ENCODE measurements around the gene IL21R. TPM values are rescaled to one million over a fixed set of nuclear protein-coding genes. Genes with fewer than 3 reads are reported as not detected.
A peak's percentile ranks its signal among the peaks of the same experiment; 100 is the strongest.

IL21R gene
- total and polyA plus RNA-seq, 10 of the 15 experiments (the other 5 are each of a cell fraction or from before 2014, with no cell fraction given): 5.3 to 138 (median 82.5) TPM

DNA sequence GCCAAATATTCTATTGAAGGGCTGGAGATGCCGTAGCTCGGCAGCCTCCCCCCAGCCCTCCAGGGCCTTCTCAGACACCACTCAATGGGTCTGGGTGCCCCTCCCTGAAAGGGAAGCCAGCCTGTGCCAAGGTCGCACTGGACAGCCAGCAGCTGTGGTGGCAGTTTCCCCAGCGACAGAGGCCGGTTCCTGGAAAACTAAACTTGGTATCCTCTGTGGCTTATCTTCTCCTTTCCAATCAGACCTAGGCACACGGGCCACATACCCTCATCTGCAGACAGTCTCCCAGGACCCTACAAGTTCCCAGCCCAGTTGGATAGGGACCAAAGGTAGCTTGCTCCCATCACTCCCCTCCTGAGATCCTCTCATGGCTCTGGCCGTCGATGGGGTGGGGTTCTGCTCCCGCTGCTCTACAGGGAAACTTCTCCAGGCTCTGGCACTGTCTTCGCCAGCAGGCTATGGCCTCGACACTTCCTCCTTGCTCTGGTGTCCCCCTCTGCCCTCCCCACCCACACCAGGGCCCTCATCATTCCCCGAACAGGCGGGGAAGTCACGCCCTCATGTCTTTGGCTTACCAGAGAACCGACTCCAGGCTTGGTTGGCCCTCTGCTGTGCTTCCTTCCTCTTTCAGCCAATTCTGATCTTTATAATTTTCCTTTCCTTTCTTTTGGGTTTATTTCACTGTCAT lies 18.3 kb upstream of the IL21R start (continued):
- TF ChIP-seq, protein P1, sequence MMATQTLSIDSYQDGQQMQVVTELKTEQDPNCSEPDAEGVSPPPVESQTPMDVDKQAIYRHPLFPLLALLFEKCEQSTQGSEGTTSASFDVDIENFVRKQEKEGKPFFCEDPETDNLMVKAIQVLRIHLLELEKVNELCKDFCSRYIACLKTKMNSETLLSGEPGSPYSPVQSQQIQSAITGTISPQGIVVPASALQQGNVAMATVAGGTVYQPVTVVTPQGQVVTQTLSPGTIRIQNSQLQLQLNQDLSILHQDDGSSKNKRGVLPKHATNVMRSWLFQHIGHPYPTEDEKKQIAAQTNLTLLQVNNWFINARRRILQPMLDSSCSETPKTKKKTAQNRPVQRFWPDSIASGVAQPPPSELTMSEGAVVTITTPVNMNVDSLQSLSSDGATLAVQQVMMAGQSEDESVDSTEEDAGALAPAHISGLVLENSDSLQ (IDR thresholded peaks at IDR 0.05): no peak
- TF ChIP-seq, protein P2, sequence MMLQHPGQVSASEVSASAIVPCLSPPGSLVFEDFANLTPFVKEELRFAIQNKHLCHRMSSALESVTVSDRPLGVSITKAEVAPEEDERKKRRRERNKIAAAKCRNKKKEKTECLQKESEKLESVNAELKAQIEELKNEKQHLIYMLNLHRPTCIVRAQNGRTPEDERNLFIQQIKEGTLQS (IDR thresholded peaks at IDR 0.05; ENCODE audit: borderline replicate concordance, extremely low read depth, low read depth, low read length): no peak
- TF ChIP-seq EP300 (IDR thresholded peaks at IDR 0.05; ENCODE audit: borderline replicate concordance in 1 of 2, control insufficient read depth in 1 of 2, low read depth in 2 of 2, low read length in 2 of 2) (no peak), TARDBP (IDR thresholded peaks at IDR 0.05; ENCODE audit: borderline replicate concordance) (no peak), STAT1 (conservative IDR thresholded peaks at IDR 0.05) (no peak), CEBPB (IDR thresholded peaks at IDR 0.05; ENCODE audit: borderline replicate concordance in 1 of 2, low read depth in 2 of 2, low read length in 2 of 2) (no peak), ZSCAN29 (IDR thresholded peaks at IDR 0.05) (no peak)

DNA sequence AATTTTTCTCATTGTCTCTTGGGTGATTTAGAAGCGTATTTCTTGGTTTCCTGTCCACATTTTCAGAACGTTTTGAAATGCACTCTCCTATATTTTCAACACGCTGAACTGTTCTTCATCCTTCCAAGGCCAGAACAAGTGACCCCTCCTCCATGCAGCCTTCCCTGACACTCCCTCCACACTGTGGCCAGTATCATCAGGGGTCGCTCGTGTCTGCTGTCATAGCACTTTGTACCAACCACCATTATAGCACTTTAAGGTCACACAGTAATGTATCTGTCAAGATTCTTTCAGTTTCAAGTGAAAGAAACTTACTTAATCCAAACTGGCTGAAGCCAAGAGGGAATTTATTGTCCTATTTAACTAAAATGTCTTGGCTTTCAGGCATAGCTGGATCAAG lies 17.5 kb upstream of the IL21R start:
- Histone ChIP-seq H4K20me1 (ENCODE audit: control insufficient read depth, insufficient read depth) (no peaks in the 10 kb centered on the region), H2AFZ (ENCODE audit: control insufficient read depth, low read depth, low read length) (no peak overlapping the region), H3K79me2 (ENCODE audit: control insufficient read depth, insufficient read depth, low read length) (no peaks in the 10 kb centered on the region), H3K27me3 (replicated peaks in 1 of 2; ENCODE audit: control insufficient read depth in 2 of 2, insufficient read depth in 2 of 2, low read length in 1 of 2) (no peaks in the 10 kb centered on the region), H3K9ac (ENCODE audit: control insufficient read depth, insufficient read depth, low read length) (no peak overlapping the region), H3K27ac (ENCODE audit: control insufficient read depth, insufficient read depth) (no peak overlapping the region; the same call in 1 of the 2 replicates), H3K36me3 (ENCODE audit: control insufficient read depth in 2 of 2, insufficient read depth in 2 of 2, low read length in 1 of 2) (no peaks in the 10 kb centered on the region), H3K4me1 (ENCODE audit: control insufficient read depth, insufficient read depth, low read length) (peaks cover 33% of the 10 kb centered on the region), H3K4me3 (no peak overlapping the region), H3K4me2 (ENCODE audit: control insufficient read depth, insufficient read depth) (no peak overlapping the region), H3K9me3 (replicated peaks; ENCODE audit: control insufficient read depth, insufficient read depth, low read length) (peaks cover 29% of the 10 kb centered on the region)
- DNase-seq (ENCODE audit: low read depth, low spot score) (no peak), ATAC-seq (no peak), FAIRE-seq (no peak)
- SMC1A ChIA-PET (ENCODE audit: uncharacterized antibody, unreplicated experiment): interaction anchor here (1.1 to 9.9 kb wide), 2 partner anchors 10 to 16 kb away, joined by 3 to 97 read pairs; no protein-coding TSS in a partner anchor
- no TSS peak for BruUV-seq (replicated peaks)
- intact Hi-C loops (cut with micrococcal nuclease; ENCODE audit: unreplicated experiment): no loop called here
- WGBS (ENCODE audit: insufficient coverage, insufficient replicate concordance, low lambda C conversion rate, missing lambda C conversion rate): 14% methylated on average over 5 of the region's 5 CpGs
- TF ChIP-seq ZNF384 (IDR thresholded peaks at IDR 0.05; ENCODE audit: borderline replicate concordance, low read depth, low read length) (no peak), ZNF217 (IDR thresholded peaks at IDR 0.05) (0 out of 2 replicates have a peak, but pooled peaks have one; percentile 1), POLR2A (IDR thresholded peaks at IDR 0.05; ENCODE audit: low read depth, low read length) (no peak)
- POLR2A ChIA-PET: interaction anchor here (1.1 to 1.3 kb wide), 2 partner anchors 18 to 20 kb away, joined by 3 to 4 read pairs; partner anchors contain the start of gene IL21R
- in situ Hi-C loops (cut with MboI): no loop called here
- CTCF ChIA-PET: interaction anchor here (0.8 to 0.9 kb wide), 2 partner anchors 9 to 16 kb away, joined by 3 read pairs; no protein-coding TSS in a partner anchor
- RAD21 ChIA-PET (ENCODE audit: unreplicated experiment): no interaction called here
